H9 (cell line): ENCODE data around the gene GPR45. TPM values are rescaled to one million over a fixed set of nuclear protein-coding genes. Genes with fewer than 3 reads are reported as not detected.

ENCODE experiments used
- DNase-seq: peaks from one replicate; pipeline ENCODE4 v3.0.0-alpha.2; 2017
- H2AFZ ChIP-seq: one replicate; pipeline ENCODE4 v1.6.1; 2013; ENCODE audit warnings: mild to moderate bottlenecking, low read length, control low read depth, moderate library complexity
- H2AK5ac ChIP-seq: 2 replicates; pipeline ENCODE4 v1.6.1; 2013; ENCODE audit warnings: low read length, control low read depth, mixed read lengths; ENCODE audit not compliant: insufficient read length
- H2BK120ac ChIP-seq: one replicate; pipeline ENCODE4 v1.6.1; 2013; ENCODE audit warnings: low read depth, mild to moderate bottlenecking, low read length, control low read depth, inconsistent platforms; ENCODE audit not compliant: poor library complexity, severe bottlenecking
- H2BK12ac ChIP-seq: 2 replicates; pipeline ENCODE4 v1.6.1; 2013; ENCODE audit warnings: low read length, control low read depth, mixed read lengths, low read depth; ENCODE audit not compliant: insufficient read length
- H2BK15ac ChIP-seq: 2 replicates; pipeline ENCODE4 v1.6.1; 2013; ENCODE audit warnings: low read depth, low read length, control low read depth
- H2BK20ac ChIP-seq: one replicate; pipeline ENCODE4 v1.6.1; 2013; ENCODE audit warnings: low read depth, mild to moderate bottlenecking, low read length, control low read depth, inconsistent platforms; ENCODE audit not compliant: poor library complexity, severe bottlenecking
- H2BK5ac ChIP-seq: 2 replicates; pipeline ENCODE4 v1.6.1; 2013; ENCODE audit warnings: low read length, control low read depth, mixed read lengths; ENCODE audit not compliant: insufficient read length
- H3K14ac ChIP-seq: 2 replicates; pipeline ENCODE4 v1.6.1; 2013; ENCODE audit warnings: low read length, control low read depth; ENCODE audit not compliant: insufficient read depth
- H3K18ac ChIP-seq: 2 replicates; pipeline ENCODE4 v1.6.1; 2013; ENCODE audit warnings: low read depth, mild to moderate bottlenecking, mixed read lengths, low read length, control low read depth; ENCODE audit not compliant: insufficient read length
- H3K23ac ChIP-seq: 2 replicates; pipeline ENCODE4 v1.6.1; 2013; ENCODE audit warnings: low read length, control low read depth, mixed read lengths, low read depth; ENCODE audit not compliant: insufficient read length
- H3K23me2 ChIP-seq: 2 replicates; pipeline ENCODE4 v1.6.1; 2013; ENCODE audit warnings: low read depth, mild to moderate bottlenecking, mixed read lengths, low read length, control low read depth; ENCODE audit not compliant: insufficient read length, poor library complexity, severe bottlenecking
- H3K27ac ChIP-seq: 2 replicates; pipeline ENCODE4 v1.5.1; 2013; ENCODE audit warnings: low read length, control low read depth, mixed read lengths, low read depth; ENCODE audit not compliant: insufficient read length
- H3K27me3 ChIP-seq: 2 replicates; pipeline ENCODE4 v1.6.1; 2013; ENCODE audit warnings: low read length, control low read depth, inconsistent platforms; ENCODE audit not compliant: insufficient read depth
- H3K4ac ChIP-seq: 2 replicates; pipeline ENCODE4 v1.6.1; 2013; ENCODE audit warnings: low read depth, mild to moderate bottlenecking, control low read depth, inconsistent platforms, low read length, moderate library complexity
- H3K4me1 ChIP-seq: 2 replicates; pipeline ENCODE4 v1.6.1; 2013; ENCODE audit warnings: low read length, control low read depth, inconsistent platforms; ENCODE audit not compliant: insufficient read depth
- H3K4me2 ChIP-seq: 2 replicates; pipeline ENCODE4 v1.6.1; 2013; ENCODE audit warnings: low read length, control low read depth, mixed read lengths; ENCODE audit not compliant: insufficient read length, insufficient read depth
- H3K56ac ChIP-seq: 2 replicates; pipeline ENCODE4 v1.6.1; 2013; ENCODE audit warnings: low read depth, mild to moderate bottlenecking, mixed read lengths, low read length, control low read depth; ENCODE audit not compliant: insufficient read length
- H3K79me1 ChIP-seq: 2 replicates; pipeline ENCODE4 v1.6.1; 2013; ENCODE audit warnings: low read depth, mild to moderate bottlenecking, moderate library complexity, low read length, control low read depth, inconsistent platforms; ENCODE audit not compliant: insufficient read depth, poor library complexity, severe bottlenecking
- H3K79me2 ChIP-seq: 2 replicates; pipeline ENCODE4 v1.6.1; 2013; ENCODE audit warnings: low read length, control low read depth, inconsistent platforms; ENCODE audit not compliant: insufficient read depth
- H3K9ac ChIP-seq: 2 replicates; pipeline ENCODE4 v1.6.1; 2013; ENCODE audit warnings: low read length, control low read depth, mixed read lengths; ENCODE audit not compliant: insufficient read length; ENCODE audit errors: extremely low read depth
- H3K9me3 ChIP-seq: one replicate; pipeline ENCODE4 v1.6.1; 2013; ENCODE audit warnings: low read depth, low read length, inconsistent platforms; ENCODE audit not compliant: control insufficient read depth
- H3T11ph ChIP-seq: one replicate; pipeline ENCODE4 v1.6.1; 2013; ENCODE audit warnings: mild to moderate bottlenecking, low read length, control low read depth, inconsistent platforms
- H4K20me1 ChIP-seq: one replicate; pipeline ENCODE4 v1.6.1; 2013; ENCODE audit not compliant: control insufficient read depth, insufficient read length, insufficient read depth
- H4K5ac ChIP-seq: 2 replicates; pipeline ENCODE4 v1.6.1; 2013; ENCODE audit warnings: low read depth, mild to moderate bottlenecking, mixed read lengths, low read length, control low read depth; ENCODE audit not compliant: insufficient read length
- H4K8ac ChIP-seq: replicated peaks from 2 replicates; pipeline ENCODE4 v1.6.1; 2013; ENCODE audit warnings: low read length, control low read depth, mixed read lengths, low read depth; ENCODE audit not compliant: insufficient read length
- H4K91ac ChIP-seq: 2 replicates; pipeline ENCODE4 v1.6.1; 2013; ENCODE audit warnings: low read depth, mild to moderate bottlenecking, moderate library complexity, mixed read lengths, low read length, control low read depth; ENCODE audit not compliant: insufficient read length
- H3K27ac Mint-ChIP-seq, 3 experiments: 2 replicates in 2 of 3; 3 replicates in 1 of 3; pipeline ENCODE4 v1.8.0; 2020 to 2021; ENCODE audit warnings: mixed read lengths in 3 of 3, mild to moderate bottlenecking in 1 of 3, moderate library complexity in 1 of 3
- H3K27me3 Mint-ChIP-seq: 2 replicates; pipeline ENCODE4 v1.8.0; 2021; ENCODE audit warnings: low read depth, mild to moderate bottlenecking, moderate library complexity, mixed read lengths
- H3K36me3 Mint-ChIP-seq, 3 experiments: 2 replicates in 2 of 3; 3 replicates in 1 of 3; pipeline ENCODE4 v1.8.0; 2020 to 2021; ENCODE audit warnings: low read depth in 3 of 3, mixed read lengths in 3 of 3; ENCODE audit not compliant: insufficient read depth in 1 of 3
- H3K4me1 Mint-ChIP-seq, 2 experiments: 2 replicates each; pipeline ENCODE4 v1.8.0; 2020; ENCODE audit warnings: mixed read lengths in 2 of 2
- H3K4me3 Mint-ChIP-seq, 2 experiments: 2 replicates in 1 of 2; 3 replicates in 1 of 2; pipeline ENCODE4 v1.8.0; 2020 to 2021; ENCODE audit warnings: mild to moderate bottlenecking in 2 of 2, mixed read lengths in 2 of 2, moderate library complexity in 1 of 2
- H3K9me3 Mint-ChIP-seq, 2 experiments: 2 replicates in 1 of 2; 3 replicates in 1 of 2; pipeline ENCODE4 v1.8.0; 2020; ENCODE audit warnings: mild to moderate bottlenecking in 2 of 2, mixed read lengths in 2 of 2, moderate library complexity in 1 of 2
- CTCF ChIP-seq: fragments of 200-600 bp; sonication (generic); conservative IDR thresholded peaks from 3 replicates; pipeline ENCODE4 v1.8.0; 2021; ENCODE audit warnings: antibody characterized with exemption, mild to moderate bottlenecking
- WGBS: extraction: QIAGEN DNeasy Blood & Tissue Kit; methylation state at CpG from one replicate; pipeline ENCODE4 v1.1.7; 2013; ENCODE audit warnings: missing lambda C conversion rate, low lambda C conversion rate, mixed read lengths; ENCODE audit not compliant: insufficient read length; ENCODE audit errors: extremely low coverage; 5-methylcytosine and 5-hydroxymethylcytosine counted together
- total RNA-seq: library from RNA; stranded (reverse); gene quantifications from 2 replicates; pipeline ENCODE4 v1.2.1, GENCODE V29; 2021

GPR45 gene
- total RNA-seq, 1 experiment from 2014 or later: not detected

- no peak overlapping the region for H2BK15ac ChIP-seq
- H2BK5ac ChIP-seq: no peak overlapping the region
- peaks cover 2 to 12% of the 10 kb centered on the region in 2 experiments; a peak in 3 of 5 replicates for H3K9me3 Mint-ChIP-seq
- H2BK120ac ChIP-seq: no peak overlapping the region
- H3K4me1 ChIP-seq: no peaks in the 10 kb centered on the region
- no peak overlapping the region for H4K91ac ChIP-seq
- H2BK12ac ChIP-seq: no peak overlapping the region
- no peak overlapping the region for H3T11ph ChIP-seq
- peaks cover 5% of the 10 kb centered on the region for H3K27me3 Mint-ChIP-seq
- no peak overlapping the region for H3K4ac ChIP-seq
- H4K5ac ChIP-seq: no peak overlapping the region
- WGBS: no CpG with 5 or more reads among the region's 2 CpGs
- H3K4me2 ChIP-seq: no peak overlapping the region
- H4K20me1 ChIP-seq: no peaks in the 10 kb centered on the region
- no peak overlapping the region; a peak in 1 of 7 replicates for H3K27ac Mint-ChIP-seq
- no peak overlapping the region for H2BK20ac ChIP-seq
- H3K9me3 ChIP-seq: no peaks in the 10 kb centered on the region
- H4K8ac ChIP-seq: no peak overlapping the region
- H3K14ac ChIP-seq: no peak overlapping the region
- no peak overlapping the region for H3K56ac ChIP-seq
- no peak overlapping the region for H3K27ac ChIP-seq
- H3K27me3 ChIP-seq: no peaks in the 10 kb centered on the region
- H3K23ac ChIP-seq: no peak overlapping the region
- H3K4me1 Mint-ChIP-seq: peaks cover 7 to 9% of the 10 kb centered on the region in 2 experiments; a peak in 3 of 4 replicates
- no peaks in the 10 kb centered on the region for H3K79me1 ChIP-seq
- DNase-seq: no peak
- H3K79me2 ChIP-seq: no peaks in the 10 kb centered on the region
- H2AK5ac ChIP-seq: no peak overlapping the region
- no peak overlapping the region for H3K4me3 Mint-ChIP-seq
- no peak overlapping the region for H3K9ac ChIP-seq
- TF ChIP-seq CTCF: no peak
- H3K18ac ChIP-seq: peak overlapping the region; percentile 79
- no peak overlapping the region for H2AFZ ChIP-seq
- H3K23me2 ChIP-seq: no peaks in the 10 kb centered on the region
- H3K36me3 Mint-ChIP-seq: no peaks in the 10 kb centered on the region; a peak in 1 of 7 replicates
Measured at GRCh38 chr2:105255979-105256378, 14.4 kb downstream of the GPR45 start.
